NCI-H2227 treated with DMSO at 0.1 percent for 48 hours (cell line): ENCODE results near the gene TSSK3.
"Not testable (repeated sequence)": the region's sequence is repeated elsewhere in the genome, so short reads cannot be mapped to it uniquely, and the experiment has no call there.

Experiments used
- DNase-seq: peaks from one replicate; lab custom pipeline; 2025; lab: John Stamatoyannopoulos, UW

TSSK3 gene

GRCh38 chr1:32363713-32364112 lies 1.4 kb downstream of the TSSK3 start:
- DNase-seq, result no peak

GRCh38 chr1:32364836-32365235 lies 2.5 kb downstream of the TSSK3 start:
- no peak for DNase-seq

GRCh38 chr1:32365445-32365844 lies 3.1 kb downstream of the TSSK3 start:
- DNase-seq, result no peak

- no peak for DNase-seq
Observed at GRCh38 chr1:32367912-32368635, 5.7 kb downstream of the TSSK3 start.

GRCh38 chr1:32372149-32372756 lies 9.9 kb downstream of the TSSK3 start:
- no peak for DNase-seq

GRCh38 chr1:32373996-32374592 lies 11.8 kb downstream of the TSSK3 start:
- no peak for DNase-seq

GRCh38 chr1:32376199-32376598 lies 13.9 kb downstream of the TSSK3 start:
- no peak for DNase-seq

GRCh38 chr1:32377541-32378220 lies 15.3 kb downstream of the TSSK3 start:
- DNase-seq, result no peak

- no peak for DNase-seq
Observed at GRCh38 chr1:32380057-32380456, 17.7 kb downstream of the TSSK3 start.

GRCh38 chr1:32386676-32387392 lies 24.5 kb downstream of the TSSK3 start:
- DNase-seq, result no peak

GRCh38 chr1:32388641-32389040 lies 26.3 kb downstream of the TSSK3 start:
- DNase-seq, result no peak

- DNase-seq, result no peak
Observed at GRCh38 chr1:32390904-32391870, 28.8 kb downstream of the TSSK3 start.

GRCh38 chr1:32392325-32392724 lies 30.0 kb downstream of the TSSK3 start:
- no peak for DNase-seq

- no peak for DNase-seq
Observed at GRCh38 chr1:32393136-32393535, 30.8 kb downstream of the TSSK3 start.

- peak; percentile 53 for DNase-seq
Observed at GRCh38 chr1:32393832-32394140, 31.4 kb downstream of the TSSK3 start.

GRCh38 chr1:32394141-32394889 lies 32.0 kb downstream of the TSSK3 start, which contains the start of gene BSDC1:
Gene BSDC1 (minus strand): TSS chr1:32394441. CDS start chr1:32394414, 27 bp downstream.
- DNase-seq, result peak; percentile 99

- peak; percentile 69 for DNase-seq
Observed at GRCh38 chr1:32394890-32395432, 32.6 kb downstream of the TSSK3 start.

GRCh38 chr1:32396524-32396923 lies 34.2 kb downstream of the TSSK3 start:
- DNase-seq, result not testable (repeated sequence)

GRCh38 chr1:32398401-32398800 lies 36.1 kb downstream of the TSSK3 start:
- no peak for DNase-seq

- no peak for DNase-seq
Observed at GRCh38 chr1:32399843-32400242, 37.5 kb downstream of the TSSK3 start.
